HG02763 (cell line): Measurements from ENCODE around the gene NUDT19.

Experiments used
- ATAC-seq: cut with Tn5 transposase; IDR thresholded peaks from one replicate; pipeline ENCODE4 v1.9.1; 2021; ENCODE audit warnings: mild to moderate bottlenecking, moderate library complexity; ENCODE audit not compliant: unreplicated experiment

The NUDT19 gene

GRCh38 chr19:32757189-32757588 is 65.6 kb downstream of the NUDT19 start:
- no peak for ATAC-seq
